Frontal cortex (tissue), 4 donors: ENCODE measurements around the gene XPNPEP2. TPM values are rescaled to one million over a fixed set of nuclear protein-coding genes. Genes with fewer than 3 reads are reported as not detected.

ENCODE experiments used
- DNase-seq, 2 donors: peaks; one replicate each; pipeline ENCODE4 v3.0.0; 2012; ENCODE audit warnings: low spot score in 2 of 2
- FAIRE-seq: peaks from 2 replicates; lab custom pipeline; 2012; peaks lifted over from hg19 to GRCh38; lab: Jason Lieb, UNC
- total RNA-seq: library from RNA; depleted of rRNA; stranded (reverse); fragments of >200 nt; gene quantifications from one replicate; pipeline ENCODE4 v1.2.3, GENCODE V29; 2014
- donor health status: control.
- donor health status: control.
- donor health status: control.

Gene XPNPEP2
- under 0.01 TPM for total RNA-seq

- no peak for DNase-seq
- no peak for FAIRE-seq
Observed at GRCh38 chrX:129738466-129739308, at the start of gene XPNPEP2. XPNPEP2 (plus strand) TSS chrX:129738979; CDS start chrX:129739214, 235 bp downstream.

- no peak for FAIRE-seq
- no peak for DNase-seq
Observed at GRCh38 chrX:129689796-129690195, 49.0 kb upstream of the XPNPEP2 start.

GRCh38 chrX:129690435-129690834, 48.3 kb upstream of the XPNPEP2 start:
- FAIRE-seq, result no peak

GRCh38 chrX:129693354-129693753, 45.4 kb upstream of the XPNPEP2 start:
- FAIRE-seq, result no peak
- DNase-seq, result no peak

More at GRCh38 chrX:129690435-129690834, 48.3 kb upstream of the XPNPEP2 start:
- no peak for DNase-seq

- DNase-seq (no peak), FAIRE-seq (no peak)
Observed at GRCh38 chrX:129694805-129695204, 44.0 kb upstream of the XPNPEP2 start.

GRCh38 chrX:129695535-129695934, 43.2 kb upstream of the XPNPEP2 start:
- DNase-seq, result no peak
- FAIRE-seq, result no peak

GRCh38 chrX:129695937-129696336, 42.8 kb upstream of the XPNPEP2 start:
- DNase-seq (no peak), FAIRE-seq (no peak)

- no peak for DNase-seq
- FAIRE-seq, result no peak
Observed at GRCh38 chrX:129696463-129697155, 42.2 kb upstream of the XPNPEP2 start.

GRCh38 chrX:129697204-129697829, 41.5 kb upstream of the XPNPEP2 start:
- FAIRE-seq (no peak), DNase-seq (no peak)

- no peak for FAIRE-seq
Observed at GRCh38 chrX:129698150-129698549, 40.6 kb upstream of the XPNPEP2 start.

GRCh38 chrX:129700536-129700935, 38.2 kb upstream of the XPNPEP2 start:
- no peak for FAIRE-seq

More at GRCh38 chrX:129698150-129698549, 40.6 kb upstream of the XPNPEP2 start:
- no peak for DNase-seq

GRCh38 chrX:129701624-129702069, 37.1 kb upstream of the XPNPEP2 start:
- FAIRE-seq (no peak), DNase-seq (no peak)

More at GRCh38 chrX:129700536-129700935, 38.2 kb upstream of the XPNPEP2 start:
- no peak for DNase-seq

- FAIRE-seq (no peak), DNase-seq (no peak)
Observed at GRCh38 chrX:129704491-129704890, 34.3 kb upstream of the XPNPEP2 start.

- FAIRE-seq (no peak), DNase-seq (no peak)
Observed at GRCh38 chrX:129705377-129705925, 33.3 kb upstream of the XPNPEP2 start.

GRCh38 chrX:129705988-129706387, 32.8 kb upstream of the XPNPEP2 start:
- FAIRE-seq, result no peak
- DNase-seq, result no peak

- peak; percentile 27 to 43 for DNase-seq
- no peak for FAIRE-seq
Observed at GRCh38 chrX:129706400-129707072, 32.2 kb upstream of the XPNPEP2 start.

- FAIRE-seq, result no peak
- no peak for DNase-seq
Observed at GRCh38 chrX:129714581-129714980, 24.2 kb upstream of the XPNPEP2 start.

GRCh38 chrX:129716507-129716906, 22.3 kb upstream of the XPNPEP2 start:
- DNase-seq, result no peak

GRCh38 chrX:129717892-129718291, 20.9 kb upstream of the XPNPEP2 start:
- no peak for FAIRE-seq
- DNase-seq, result no peak

More at GRCh38 chrX:129716507-129716906, 22.3 kb upstream of the XPNPEP2 start:
- FAIRE-seq, result no peak

GRCh38 chrX:129718676-129719075, 20.1 kb upstream of the XPNPEP2 start:
- DNase-seq (no peak), FAIRE-seq (no peak)
